SHP77 (cell line): ENCODE results near the gene MEGF6.

Source experiments
- DNase-seq, 2 experiments: peaks; one replicate each; lab custom pipeline; 2025; lab: John Stamatoyannopoulos, UW

Gene MEGF6

GRCh38 chr1:3609769-3610526, 1.4 kb downstream of the MEGF6 start:
- no peak for DNase-seq

GRCh38 chr1:3609016-3609768, 2.1 kb downstream of the MEGF6 start:
- no peak for DNase-seq

- no peak for DNase-seq
Measured at GRCh38 chr1:3608154-3608553, 3.2 kb downstream of the MEGF6 start.

GRCh38 chr1:3607703-3608065, 3.6 kb downstream of the MEGF6 start:
- DNase-seq, result no peak

GRCh38 chr1:3606779-3607702, 4.3 kb downstream of the MEGF6 start:
- no peak for DNase-seq

- no peak for DNase-seq
Measured at GRCh38 chr1:3604997-3605823, 6.1 kb downstream of the MEGF6 start.

GRCh38 chr1:3604468-3604974, 6.8 kb downstream of the MEGF6 start:
- no peak for DNase-seq

- DNase-seq, result no peak
Measured at GRCh38 chr1:3603571-3604467, 7.5 kb downstream of the MEGF6 start.

- DNase-seq, result no peak
Measured at GRCh38 chr1:3603156-3603555, 8.2 kb downstream of the MEGF6 start.

GRCh38 chr1:3602375-3602774, 8.9 kb downstream of the MEGF6 start:
- no peak for DNase-seq

GRCh38 chr1:3601743-3602142, 9.6 kb downstream of the MEGF6 start:
- DNase-seq, result no peak

- no peak for DNase-seq
Measured at GRCh38 chr1:3600354-3600753, 11.0 kb downstream of the MEGF6 start.

GRCh38 chr1:3599816-3600215, 11.5 kb downstream of the MEGF6 start:
- no peak for DNase-seq

- DNase-seq, result no peak
Measured at GRCh38 chr1:3599286-3599811, 12.0 kb downstream of the MEGF6 start.

GRCh38 chr1:3598522-3599285, 12.6 kb downstream of the MEGF6 start:
- no peak for DNase-seq

GRCh38 chr1:3598051-3598491, 13.2 kb downstream of the MEGF6 start:
- DNase-seq, result no peak

- no peak for DNase-seq
Measured at GRCh38 chr1:3597599-3597964, 13.7 kb downstream of the MEGF6 start.

GRCh38 chr1:3596663-3597598, 14.4 kb downstream of the MEGF6 start:
- DNase-seq, result no peak
